A673 (cell line): ENCODE data around the gene TFAP2A. TPM values are rescaled to one million over a fixed set of nuclear protein-coding genes. Genes with fewer than 3 reads are reported as not detected.

Experiments used
- BruUV-seq: library from RNA; stranded (reverse); fragments of 400-500 nt; replicated peaks from 2 replicates; lab custom pipeline; 2021; lab: Mats Ljungman, UMichigan
- CTCF ChIA-PET: fragments of 300-600 bp; sonication (Branson Sonifier 250); formaldehyde crosslinking; loops from one replicate; lab custom pipeline; 2022; ENCODE audit warnings: antibody characterized with exemption; lab: Charles Lee
- POLR2A ChIA-PET: fragments of 300-600 bp; sonication (Branson Sonifier 250); formaldehyde crosslinking; loops from one replicate; lab custom pipeline; 2022; ENCODE audit warnings: antibody characterized with exemption; ENCODE audit not compliant: low non-redundant PET; lab: Charles Lee
- DNase-seq: peaks from one replicate; pipeline ENCODE4 v3.0.0-alpha.2; 2015; ENCODE audit warnings: low spot score
- H3K27ac ChIP-seq: fragments of 200-600 bp; sonication (generic); 2 replicates; pipeline ENCODE4 v1.5.1; 2016; ENCODE audit warnings: mixed run types, low read depth, mild to moderate bottlenecking, mixed read lengths, antibody characterized with exemption, low read length; ENCODE audit not compliant: poor library complexity, severe bottlenecking
- H3K27me3 ChIP-seq: fragments of 200-600 bp; sonication (generic); replicated peaks from 2 replicates; pipeline ENCODE4 v1.6.1; 2017; ENCODE audit warnings: mixed run types, low read depth, mild to moderate bottlenecking, mixed read lengths, antibody characterized with exemption, low read length; ENCODE audit not compliant: insufficient read depth, poor library complexity
- H3K36me3 ChIP-seq: fragments of 200-600 bp; sonication (generic); 2 replicates; pipeline ENCODE4 v1.6.1; 2016; ENCODE audit warnings: mixed run types, mild to moderate bottlenecking, mixed read lengths, antibody characterized with exemption, low read length; ENCODE audit not compliant: insufficient read depth, poor library complexity, severe bottlenecking
- H3K4me1 ChIP-seq: fragments of 200-600 bp; sonication (generic); 2 replicates; pipeline ENCODE4 v1.6.1; 2017; ENCODE audit warnings: mixed run types, mild to moderate bottlenecking, mixed read lengths, antibody characterized with exemption, low read length; ENCODE audit not compliant: insufficient read depth, poor library complexity, severe bottlenecking
- H3K4me3 ChIP-seq: fragments of 200-600 bp; sonication (generic); 2 replicates; pipeline ENCODE4 v1.5.1; 2016; ENCODE audit warnings: low read depth, mixed run types, mild to moderate bottlenecking, mixed read lengths, low read length; ENCODE audit not compliant: poor library complexity, severe bottlenecking
- H3K9me3 ChIP-seq: fragments of 200-600 bp; sonication (generic); 2 replicates; pipeline ENCODE4 v1.6.1; 2016; ENCODE audit warnings: mixed run types, low read depth, mild to moderate bottlenecking, mixed read lengths, antibody characterized with exemption, low read length; ENCODE audit not compliant: poor library complexity, severe bottlenecking
- CTCF ChIP-seq: fragments of 300-800, 200-600 bp; sonication (generic); conservative IDR thresholded peaks from 2 replicates; pipeline ENCODE4 v1.5.1; 2017; ENCODE audit warnings: low read depth, mild to moderate bottlenecking, antibody characterized with exemption, low read length, moderate library complexity, mixed read lengths
- EZH2 ChIP-seq: fragments of 200-600 bp; sonication (generic); IDR thresholded peaks from 2 replicates; pipeline ENCODE4 v1.6.1; 2017; ENCODE audit warnings: borderline replicate concordance, low read depth, mild to moderate bottlenecking, mixed read lengths, antibody characterized with exemption, low read length; ENCODE audit not compliant: poor library complexity, severe bottlenecking
- intact Hi-C: fragments of 100-400 bp; cut with micrococcal nuclease; formaldehyde crosslinking; loops from one replicate; pipeline ENCODE4 v1.10.0; 2022; ENCODE audit not compliant: unreplicated experiment
- total RNA-seq: library from RNA; stranded (reverse); gene quantifications from 2 replicates; pipeline ENCODE4 v1.2.3, GENCODE V29; 2021

TFAP2A gene
- total RNA-seq, 1 experiment from 2014 or later: 19.3 TPM

GRCh38 chr6:10373642-10374359 is 41.1 kb downstream of the TFAP2A start:
- intact Hi-C loops: no loop called here
- TF ChIP-seq CTCF (no peak), EZH2 (no peak)
- H3K4me1 ChIP-seq: no peaks in the 10 kb centered on the region
- H3K27ac ChIP-seq: no peak overlapping the region
- H3K36me3 ChIP-seq: no peaks in the 10 kb centered on the region
- ChIA-PET POLR2A (no interaction called here), CTCF (no interaction called here)
- H3K27me3 ChIP-seq: no peaks in the 10 kb centered on the region
- no TSS peak for BruUV-seq
- no peaks in the 10 kb centered on the region for H3K9me3 ChIP-seq
- H3K4me3 ChIP-seq: no peak overlapping the region
- no peak for DNase-seq

- no TSS peak for BruUV-seq
- ChIA-PET POLR2A (no interaction called here), CTCF (no interaction called here)
- Histone ChIP-seq H3K36me3 (no peaks in the 10 kb centered on the region), H3K4me3 (no peak overlapping the region), H3K27me3 (no peaks in the 10 kb centered on the region), H3K27ac (no peak overlapping the region), H3K9me3 (no peaks in the 10 kb centered on the region), H3K4me1 (no peaks in the 10 kb centered on the region)
- no peak for DNase-seq
- intact Hi-C loops: no loop called here
- TF ChIP-seq CTCF (no peak), EZH2 (no peak)
These were observed 45.0 kb downstream of the TFAP2A start for GRCh38 chr6:10369896-10370295.

- Histone ChIP-seq H3K27ac (no peak overlapping the region), H3K27me3 (no peaks in the 10 kb centered on the region), H3K36me3 (no peaks in the 10 kb centered on the region), H3K9me3 (no peaks in the 10 kb centered on the region), H3K4me1 (no peaks in the 10 kb centered on the region), H3K4me3 (no peak overlapping the region)
- ChIA-PET CTCF (no interaction called here), POLR2A (no interaction called here)
- DNase-seq: no peak
- intact Hi-C loops: no loop called here
- no TSS peak for BruUV-seq
- TF ChIP-seq CTCF (no peak), EZH2 (no peak)
These were observed 46.0 kb downstream of the TFAP2A start for GRCh38 chr6:10368861-10369260.
